Adrenal gland (tissue), 12 donors: Measurements from ENCODE around the gene EFNA3. TPM values are rescaled to one million over a fixed set of nuclear protein-coding genes. Genes with fewer than 3 reads are reported as not detected.

ENCODE experiments used
- DNase-seq, 7 donors: peaks; one replicate each; pipeline ENCODE4 v3.0.0-alpha.2; 2019 to 2020
- H3K27ac ChIP-seq, 5 donors: fragments of 200-600 bp; sonication (generic) in 4 of 5; 1 replicate in 3 of 5; 2 replicates in 2 of 5; pipeline versions ENCODE4 v1.5.1 to v1.8.0; 2016 to 2020; ENCODE audit warnings: mild to moderate bottlenecking in 1 of 5
- H3K27me3 ChIP-seq: fragments of 200-600 bp; 2 replicates; pipeline ENCODE4 v1.8.0; 2021
- H3K36me3 ChIP-seq, 2 donors: fragments of 200-600 bp; replicated peaks in 1 of 2; 1 replicate in 1 of 2; 2 replicates in 1 of 2; pipeline versions ENCODE4 v1.5.1 to v1.8.0; 2018 to 2022
- H3K4me1 ChIP-seq, 2 donors: fragments of 200-600 bp; replicated peaks in 1 of 2; 1 replicate in 1 of 2; 2 replicates in 1 of 2; pipeline versions ENCODE4 v1.5.1 to v1.8.0; 2018 to 2021
- H3K4me3 ChIP-seq, 4 donors: fragments of 200-600 bp; sonication (generic) in 3 of 4; one replicate each; pipeline ENCODE4 v1.5.1; 2016 to 2018
- H3K9me3 ChIP-seq, 3 donors: fragments of 200-600 bp; sonication (generic) in 1 of 3; replicated peaks in 1 of 3; 1 replicate in 2 of 3; 2 replicates in 1 of 3; pipeline versions ENCODE4 v1.5.1 to v1.8.0; 2016 to 2021
- CTCF ChIP-seq, 6 experiments: fragments of 450-650 bp in 4 of 6; fragments of 200-600 bp in 2 of 6; sonication (generic) in 1 of 6; IDR thresholded peaks; 1 replicate in 5 of 6; 2 replicates in 1 of 6; pipeline versions ENCODE4 v1.5.1 to v1.8.0; 2016 to 2021; ENCODE audit warnings: antibody characterized with exemption in 6 of 6, mild to moderate bottlenecking in 2 of 6, moderate library complexity in 1 of 6
- POLR2A ChIP-seq, 2 donors: fragments of 450-650 bp; IDR thresholded peaks; one replicate each; pipeline ENCODE4 v1.6.1; 2017; ENCODE audit warnings: antibody characterized with exemption in 2 of 2, mild to moderate bottlenecking in 2 of 2, moderate library complexity in 1 of 2
- WGBS, 4 donors: extraction: QIAGEN DNeasy Blood & Tissue Kit in 2 of 4; methylation state at CpG; one replicate each; pipeline versions ENCODE4 v1.1.5 to v1.1.7; 2013 to 2017; 5-methylcytosine and 5-hydroxymethylcytosine counted together
- intact Hi-C, 2 donors: fragments of 100-400 bp; cut with DNase I; formaldehyde crosslinking; loops; one replicate each; pipeline versions ENCODE4 v1.14.1 to v1.15.0; 2022 to 2023
- polyA plus RNA-seq, 3 donors: library from polyadenylated mRNA; stranded (reverse); fragments of 200-250 nt in 2 of 3; fragments of 350-450 nt in 1 of 3; fragmentation: Illumina TruSeq in 1 of 3; extraction: RNeasy Lipid Tissue Mini Kit (QIAGEN cat#74804) in 1 of 3; gene quantifications; one replicate each; pipeline ENCODE4 v1.2.3, GENCODE V29; 2013 to 2014
- total RNA-seq, 9 donors: library from RNA; depleted of rRNA in 4 of 9; stranded (reverse); fragments of >200 nt in 4 of 9; fragments of 120-200 nt in 1 of 9; fragmentation: NEBNext Ultra II Directional in 1 of 9; extraction: Animal tissue kit (Norgen Biotek cat#: 25700) in 1 of 9; gene quantifications; one replicate each; pipeline versions ENCODE4 v1.1.0 to v1.2.4, GENCODE V29; 2013 to 2023
- donor health status: healthy with polysubstance abuse.
- donor health status: Bipolar disorder and iron deficiency.
- donor health status: DM: yes; HTN: yes; CAD: no.
- donor health status: DM: no; HTN: no; CAD: no.
- donor health status: DM: no; HTN: no; CAD: no.
- donor health status: DM: yes; HTN: yes; CAD: no.

The EFNA3 gene
- total and polyA plus RNA-seq, 12 donors, result 1.4 to 7.3 (median 3.3) TPM

DNA sequence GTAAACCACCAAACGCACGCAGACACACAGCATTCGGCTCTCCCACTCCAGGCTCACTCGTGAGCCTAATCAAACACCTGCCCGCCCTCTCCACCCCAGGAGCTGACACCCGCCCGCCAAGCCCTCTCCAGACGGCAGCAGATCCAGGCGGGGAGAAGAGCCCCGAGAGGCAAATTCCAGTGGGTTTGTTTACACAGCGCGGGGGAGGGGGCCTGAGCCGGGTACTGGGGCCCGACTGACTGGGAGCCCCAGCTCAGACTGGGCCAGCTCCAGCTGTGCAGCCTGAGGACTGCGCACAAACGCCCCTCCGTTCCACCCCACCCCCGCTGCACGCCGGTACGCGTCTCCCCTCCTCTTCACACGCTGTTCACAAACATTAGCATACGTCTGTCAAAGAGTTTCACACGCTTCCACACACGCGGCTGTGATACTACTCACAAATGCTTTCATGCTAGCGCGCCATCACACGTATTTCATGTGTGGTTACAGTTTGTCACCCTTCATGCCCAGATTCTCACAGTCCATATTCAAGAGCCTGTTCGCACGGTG, 48.0 kb downstream of the EFNA3 start:
- Histone ChIP-seq H3K4me1 (peaks cover 28 to 39% of the 10 kb centered on the region in 2 donors), H3K36me3 (peaks cover 0 to 6% of the 10 kb centered on the region in 2 donors), H3K4me3 (peak overlapping the region in 2 of 4 donors; percentile 45 to 71), H3K9me3 (no peaks in the 10 kb centered on the region), H3K27ac (peak overlapping the region in 3 of 5 donors; percentile 46 to 81 (median 70)), H3K27me3 (no peaks in the 10 kb centered on the region)
- peak in 3 of 7 donors; percentile 25 to 33 (median 26) for DNase-seq
- 7 to 11% (median 9%) methylated on average over 15 to 32 of the region's 32 CpGs for WGBS, 4 donors
- intact Hi-C loops, result loop anchor here in 1 of 2 donors (5.0 kb wide), 1 partner anchor 34 kb away; no protein-coding TSS in a partner anchor
- no peak for TF ChIP-seq POLR2A (IDR thresholded peaks at IDR 0.05)

DNA sequence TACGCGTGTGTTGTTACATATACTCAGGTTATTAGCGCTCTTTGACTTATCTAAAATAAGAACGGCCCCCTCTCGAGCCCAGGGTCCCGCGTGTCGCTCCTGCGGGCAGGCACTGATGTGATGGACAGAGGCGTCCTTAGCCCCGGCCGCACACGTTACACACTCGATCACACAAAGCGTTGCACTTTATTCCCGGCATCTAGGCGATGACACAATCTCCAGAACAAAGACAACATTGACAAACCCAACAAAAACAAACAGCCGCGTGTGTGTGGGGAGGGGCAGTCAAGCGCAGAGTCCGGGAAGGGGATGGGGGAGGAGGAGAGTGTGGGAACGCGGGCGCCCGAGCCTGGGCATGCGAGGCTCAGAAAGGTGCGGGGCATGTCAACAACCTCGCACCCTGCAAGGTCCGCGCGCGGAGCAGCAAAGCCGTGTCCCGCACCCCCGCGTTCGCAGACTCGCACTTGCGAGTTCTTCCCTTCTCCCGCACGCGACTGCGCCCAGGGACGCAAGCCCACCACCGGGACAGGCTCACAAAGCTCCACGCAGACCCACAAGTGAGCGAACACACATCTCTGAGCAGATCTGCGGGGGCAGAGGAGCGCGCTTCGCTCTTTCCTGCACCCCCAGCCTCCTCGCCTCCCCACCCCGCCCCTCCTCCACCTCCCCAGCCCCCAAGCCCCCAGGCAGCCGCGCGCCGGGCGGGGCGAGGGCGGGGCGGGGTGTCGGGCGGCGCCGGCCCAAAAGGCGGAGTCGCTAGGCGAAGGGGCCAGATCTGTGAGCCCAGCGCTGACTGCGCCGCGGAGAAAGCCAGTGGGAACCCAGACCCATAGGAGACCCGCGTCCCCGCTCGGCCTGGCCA, 48.7 kb downstream of the EFNA3 start, which contains the start of gene EFNA1:
Gene EFNA1, plus strand, starts transcription at position 772 of the 862 bp plus-strand sequence. CDS start 102 bp downstream, outside the sequence.
- intact Hi-C loops, result loop anchor here in 1 of 2 donors (5.0 kb wide), 1 partner anchor 35 kb away; no protein-coding TSS in a partner anchor
- Histone ChIP-seq H3K4me3 (peak within 1 kb of the TSS in 3 of 4 donors; percentile 28 to 71 (median 45)), H3K27ac (peak within 1 kb of the TSS; percentile 17 to 81 (median 70)), H3K27me3 (no peaks in the 10 kb centered on the region), H3K9me3 (no peaks in the 10 kb centered on the region), H3K4me1 (peaks cover 28 to 39% of the 10 kb centered on the region in 2 donors), H3K36me3 (peaks cover 0 to 13% of the 10 kb centered on the region in 2 donors)
- WGBS, 4 donors, result 0 to 1% (median 1%) methylated on average over 43 to 76 of the region's 76 CpGs
- peak in 6 of 7 donors; percentile 54 to 86 (median 68) for DNase-seq
- peak; percentile 14 to 71 for TF ChIP-seq POLR2A (IDR thresholded peaks at IDR 0.05)
- no peak for TF ChIP-seq CTCF (IDR thresholded peaks at IDR 0.05)

DNA sequence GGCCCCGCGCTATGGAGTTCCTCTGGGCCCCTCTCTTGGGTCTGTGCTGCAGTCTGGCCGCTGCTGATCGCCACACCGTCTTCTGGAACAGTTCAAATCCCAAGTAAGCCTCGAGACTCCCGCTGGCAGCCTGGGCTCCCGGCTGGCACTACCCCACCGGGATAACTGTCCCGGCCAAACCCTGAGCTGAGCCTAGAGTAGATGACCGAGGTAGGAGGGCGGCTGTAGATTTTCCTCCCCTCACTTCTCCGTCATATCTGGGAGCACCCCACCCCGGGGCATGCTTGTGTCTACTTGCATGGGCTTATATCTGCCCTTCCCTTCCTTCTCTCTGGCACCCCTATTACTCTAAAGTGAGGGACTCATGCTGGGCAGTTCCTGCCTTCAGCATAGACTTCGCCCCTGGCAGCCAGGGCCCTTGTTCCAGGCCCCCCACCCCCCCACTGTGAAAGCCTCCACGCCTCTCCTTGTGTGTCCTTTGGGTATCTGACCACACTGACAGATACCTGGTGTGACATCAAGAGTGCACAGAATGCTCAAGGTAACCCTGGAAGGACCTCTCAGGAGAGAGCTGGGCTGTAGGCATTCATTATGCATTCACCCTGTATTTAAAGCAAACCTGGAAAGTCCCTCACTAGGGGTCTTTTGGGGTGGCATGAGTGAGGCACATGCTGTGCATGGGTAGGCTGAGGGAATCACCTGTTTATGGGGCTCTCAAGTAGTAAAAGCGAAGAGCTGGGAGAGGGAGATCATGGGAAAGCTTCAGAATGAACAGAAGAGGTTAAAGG, 49.5 kb downstream of the EFNA3 start:
- DNase-seq, result no peak
- no peaks in the 10 kb centered on the region for H3K27me3 ChIP-seq
- no peaks in the 10 kb centered on the region for H3K9me3 ChIP-seq
- intact Hi-C loops, result loop anchor here in 1 of 2 donors (5.0 kb wide), 1 partner anchor 36 kb away; no protein-coding TSS in a partner anchor
- H3K27ac ChIP-seq, result peak overlapping the region in 4 of 5 donors; percentile 30 to 81 (median 70)
- peak overlapping the region in 3 of 4 donors; percentile 28 to 71 (median 45) for H3K4me3 ChIP-seq
- H3K4me1 ChIP-seq, result peaks cover 28 to 39% of the 10 kb centered on the region in 2 donors
- 4 to 25% (median 6%) methylated on average over 5 to 17 of the region's 17 CpGs for WGBS, 4 donors
- no peak for TF ChIP-seq CTCF (IDR thresholded peaks at IDR 0.05)
- no peak for TF ChIP-seq POLR2A (IDR thresholded peaks at IDR 0.05)
- peaks cover 0 to 19% of the 10 kb centered on the region in 2 donors for H3K36me3 ChIP-seq

GRCh38 chr1:155128755-155129473, 50.3 kb downstream of the EFNA3 start:
- peak overlapping the region in 3 of 4 donors; percentile 21 to 71 (median 45) for H3K4me3 ChIP-seq
- H3K36me3 ChIP-seq, result peaks cover 0 to 27% of the 10 kb centered on the region in 2 donors
- peak; percentile 43 to 70 (median 57) for DNase-seq
- no peaks in the 10 kb centered on the region for H3K27me3 ChIP-seq
- peaks cover 28 to 39% of the 10 kb centered on the region in 2 donors for H3K4me1 ChIP-seq
- 3 to 14% (median 10%) methylated on average over 13 to 14 of the region's 14 CpGs for WGBS, 4 donors
- H3K27ac ChIP-seq, result peak overlapping the region in 4 of 5 donors; percentile 30 to 81 (median 70)
- TF ChIP-seq POLR2A (IDR thresholded peaks at IDR 0.05), result peak in 1 of 2 donors; percentile 42
- TF ChIP-seq CTCF (IDR thresholded peaks at IDR 0.05), result no peak
- intact Hi-C loops, result loop anchor here in 1 of 2 donors (5.0 kb wide), 1 partner anchor 37 kb away; no protein-coding TSS in a partner anchor
- H3K9me3 ChIP-seq, result no peaks in the 10 kb centered on the region
